C4-2B (cell line): ENCODE data around the gene NOTCH3.

ENCODE experiments used
- ZFX ChIP-seq: fragments of 450-650 bp; IDR thresholded peaks from 2 replicates; pipeline ENCODE4 v1.6.1; 2017
- TF ChIP-seq, protein P1 (sequence below): fragments of 450-650 bp; conservative IDR thresholded peaks from 2 replicates; pipeline ENCODE4 v1.5.1; 2017; ENCODE audit warnings: mild to moderate bottlenecking

DNA sequence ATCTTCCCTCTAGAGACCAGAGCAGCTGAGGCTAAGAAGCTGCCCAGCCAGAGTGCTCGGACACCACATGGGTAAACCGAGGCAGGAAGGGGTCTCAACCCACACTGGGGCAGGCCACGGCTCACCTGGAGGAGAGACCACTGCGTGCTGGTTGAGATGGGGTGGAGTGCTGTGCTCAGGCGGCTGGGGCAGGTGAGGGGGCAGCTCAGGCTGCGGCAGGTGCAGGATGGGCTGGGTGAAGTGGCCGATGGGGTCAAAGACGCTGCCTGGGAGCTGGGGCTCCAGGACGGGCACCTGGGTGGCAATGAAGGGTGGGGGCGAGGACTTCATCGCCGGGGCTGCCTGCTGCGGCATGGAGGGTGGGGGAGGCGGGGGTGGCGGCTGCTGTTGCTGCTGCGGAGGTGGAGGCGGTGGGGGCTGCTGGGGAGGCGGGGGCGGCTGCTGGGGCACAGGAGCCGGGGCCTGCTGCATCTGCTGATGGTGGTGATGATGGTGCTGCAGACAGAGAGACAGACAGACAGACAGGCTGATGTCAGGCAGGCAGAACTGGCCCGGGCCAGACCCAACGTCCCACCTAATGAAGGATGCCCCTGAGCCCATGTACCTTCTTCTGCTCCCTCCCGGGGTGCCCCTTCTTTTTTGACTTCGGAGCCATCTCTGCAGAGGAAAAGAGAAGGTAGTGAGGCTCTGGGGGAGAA lies 43.5 kb upstream of the NOTCH3 start:
- TF ChIP-seq, protein P1, sequence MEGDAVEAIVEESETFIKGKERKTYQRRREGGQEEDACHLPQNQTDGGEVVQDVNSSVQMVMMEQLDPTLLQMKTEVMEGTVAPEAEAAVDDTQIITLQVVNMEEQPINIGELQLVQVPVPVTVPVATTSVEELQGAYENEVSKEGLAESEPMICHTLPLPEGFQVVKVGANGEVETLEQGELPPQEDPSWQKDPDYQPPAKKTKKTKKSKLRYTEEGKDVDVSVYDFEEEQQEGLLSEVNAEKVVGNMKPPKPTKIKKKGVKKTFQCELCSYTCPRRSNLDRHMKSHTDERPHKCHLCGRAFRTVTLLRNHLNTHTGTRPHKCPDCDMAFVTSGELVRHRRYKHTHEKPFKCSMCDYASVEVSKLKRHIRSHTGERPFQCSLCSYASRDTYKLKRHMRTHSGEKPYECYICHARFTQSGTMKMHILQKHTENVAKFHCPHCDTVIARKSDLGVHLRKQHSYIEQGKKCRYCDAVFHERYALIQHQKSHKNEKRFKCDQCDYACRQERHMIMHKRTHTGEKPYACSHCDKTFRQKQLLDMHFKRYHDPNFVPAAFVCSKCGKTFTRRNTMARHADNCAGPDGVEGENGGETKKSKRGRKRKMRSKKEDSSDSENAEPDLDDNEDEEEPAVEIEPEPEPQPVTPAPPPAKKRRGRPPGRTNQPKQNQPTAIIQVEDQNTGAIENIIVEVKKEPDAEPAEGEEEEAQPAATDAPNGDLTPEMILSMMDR, result no peak
- TF ChIP-seq ZFX, result no peak
